Endodermal cell (in vitro differentiated cells): ENCODE results near the gene PLB1. TPM values are rescaled to one million over a fixed set of nuclear protein-coding genes. Genes with fewer than 3 reads are reported as not detected.

Experiments used
- DNase-seq: peaks from one replicate; pipeline ENCODE4 v3.0.0-alpha.2; 2017
- H3K27ac ChIP-seq: 2 replicates; pipeline ENCODE4 v1.5.1; 2013; ENCODE audit warnings: mild to moderate bottlenecking, low read depth, low read length, moderate library complexity
- H3K27me3 ChIP-seq: 2 replicates; pipeline ENCODE4 v1.6.1; 2013; ENCODE audit warnings: mild to moderate bottlenecking, low read length, moderate library complexity; ENCODE audit not compliant: insufficient read depth, control insufficient read depth, poor library complexity, severe bottlenecking
- H3K36me3 ChIP-seq: 2 replicates; pipeline ENCODE4 v1.7.0; 2013; ENCODE audit warnings: mild to moderate bottlenecking, low read length, moderate library complexity; ENCODE audit not compliant: control insufficient read depth, insufficient read depth
- H3K4me1 ChIP-seq: one replicate; pipeline ENCODE4 v1.7.0; 2013; ENCODE audit warnings: low read length; ENCODE audit not compliant: control insufficient read depth, insufficient read depth
- H3K4me3 ChIP-seq: 2 replicates; pipeline ENCODE4 v1.5.1; 2013; ENCODE audit warnings: mild to moderate bottlenecking, low read length, moderate library complexity
- H3K9ac ChIP-seq: 2 replicates; pipeline ENCODE4 v1.6.1; 2013; ENCODE audit warnings: mild to moderate bottlenecking, low read length, moderate library complexity; ENCODE audit not compliant: poor library complexity, severe bottlenecking; ENCODE audit errors: extremely low read depth
- H3K9me3 ChIP-seq: 2 replicates; pipeline ENCODE4 v1.6.1; 2013; ENCODE audit warnings: mild to moderate bottlenecking, low read length, moderate library complexity; ENCODE audit not compliant: control insufficient read depth
- H3K27ac Mint-ChIP-seq: 2 replicates; pipeline ENCODE4 v1.8.0; 2020; ENCODE audit warnings: mixed read lengths
- H3K27me3 Mint-ChIP-seq: 2 replicates; pipeline ENCODE4 v1.8.0; 2021; ENCODE audit warnings: mild to moderate bottlenecking, mixed read lengths; ENCODE audit not compliant: insufficient read depth
- H3K36me3 Mint-ChIP-seq: 2 replicates; pipeline ENCODE4 v1.8.0; 2020; ENCODE audit warnings: low read depth, mixed read lengths
- H3K4me1 Mint-ChIP-seq: 2 replicates; pipeline ENCODE4 v1.8.0; 2020; ENCODE audit warnings: mixed read lengths
- H3K4me3 Mint-ChIP-seq: 2 replicates; pipeline ENCODE4 v1.8.0; 2020; ENCODE audit warnings: mild to moderate bottlenecking, moderate library complexity, mixed read lengths
- H3K9me3 Mint-ChIP-seq: 2 replicates; pipeline ENCODE4 v1.8.0; 2020; ENCODE audit warnings: mild to moderate bottlenecking, mixed read lengths
- WGBS, 2 experiments: methylation state at CpG; one replicate each; pipeline versions ENCODE4 v1.1.5 to v1.1.7; 2013; ENCODE audit warnings: missing lambda C conversion rate in 2 of 2, mixed read lengths in 1 of 2; ENCODE audit not compliant: insufficient coverage in 1 of 2, insufficient read length in 1 of 2; 5-methylcytosine and 5-hydroxymethylcytosine counted together
- total RNA-seq, 2 donors: library from RNA; stranded (reverse); fragmentation: NEBNext Ultra II Directional in 1 of 2; extraction: Animal tissue kit (Norgen Biotek cat#: 25700) in 1 of 2; gene quantifications; 2 replicates in 1 of 2; 3 replicates in 1 of 2; pipeline ENCODE4 v1.2.1, GENCODE V29; 2021
- TF ChIP-seq, protein P1 (sequence below): fragments of 200-600 bp; sonication (generic); conservative IDR thresholded peaks from 2 replicates; pipeline ENCODE4 v1.5.0; 2021; ENCODE audit warnings: antibody characterized with exemption, mild to moderate bottlenecking

The PLB1 gene
- total RNA-seq, 2 donors from 2014 or later: 0.35 to 0.38 TPM

- Histone ChIP-seq H3K36me3 (no peaks in the 10 kb centered on the region), H3K9ac (no peak overlapping the region), H3K27me3 (no peaks in the 10 kb centered on the region), H3K4me1 (no peaks in the 10 kb centered on the region), H3K9me3 (no peaks in the 10 kb centered on the region), H3K4me3 (no peak overlapping the region), H3K27ac (no peak overlapping the region)
- 91 to 94% methylated on average over 4 to 5 of the region's 5 CpGs for WGBS, 2 experiments
- no peak overlapping the region for H3K4me3 Mint-ChIP-seq
- peaks cover 8% of the 10 kb centered on the region for H3K4me1 Mint-ChIP-seq
- H3K9me3 Mint-ChIP-seq: no peaks in the 10 kb centered on the region
- TF ChIP-seq, protein P1, sequence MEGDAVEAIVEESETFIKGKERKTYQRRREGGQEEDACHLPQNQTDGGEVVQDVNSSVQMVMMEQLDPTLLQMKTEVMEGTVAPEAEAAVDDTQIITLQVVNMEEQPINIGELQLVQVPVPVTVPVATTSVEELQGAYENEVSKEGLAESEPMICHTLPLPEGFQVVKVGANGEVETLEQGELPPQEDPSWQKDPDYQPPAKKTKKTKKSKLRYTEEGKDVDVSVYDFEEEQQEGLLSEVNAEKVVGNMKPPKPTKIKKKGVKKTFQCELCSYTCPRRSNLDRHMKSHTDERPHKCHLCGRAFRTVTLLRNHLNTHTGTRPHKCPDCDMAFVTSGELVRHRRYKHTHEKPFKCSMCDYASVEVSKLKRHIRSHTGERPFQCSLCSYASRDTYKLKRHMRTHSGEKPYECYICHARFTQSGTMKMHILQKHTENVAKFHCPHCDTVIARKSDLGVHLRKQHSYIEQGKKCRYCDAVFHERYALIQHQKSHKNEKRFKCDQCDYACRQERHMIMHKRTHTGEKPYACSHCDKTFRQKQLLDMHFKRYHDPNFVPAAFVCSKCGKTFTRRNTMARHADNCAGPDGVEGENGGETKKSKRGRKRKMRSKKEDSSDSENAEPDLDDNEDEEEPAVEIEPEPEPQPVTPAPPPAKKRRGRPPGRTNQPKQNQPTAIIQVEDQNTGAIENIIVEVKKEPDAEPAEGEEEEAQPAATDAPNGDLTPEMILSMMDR: no peak
- no peaks in the 10 kb centered on the region for H3K36me3 Mint-ChIP-seq
- no peak overlapping the region for H3K27ac Mint-ChIP-seq
- no peak for DNase-seq
- H3K27me3 Mint-ChIP-seq: no peaks in the 10 kb centered on the region
Observed at GRCh38 chr2:28580078-28580477, 84.2 kb downstream of the PLB1 start.

DNA sequence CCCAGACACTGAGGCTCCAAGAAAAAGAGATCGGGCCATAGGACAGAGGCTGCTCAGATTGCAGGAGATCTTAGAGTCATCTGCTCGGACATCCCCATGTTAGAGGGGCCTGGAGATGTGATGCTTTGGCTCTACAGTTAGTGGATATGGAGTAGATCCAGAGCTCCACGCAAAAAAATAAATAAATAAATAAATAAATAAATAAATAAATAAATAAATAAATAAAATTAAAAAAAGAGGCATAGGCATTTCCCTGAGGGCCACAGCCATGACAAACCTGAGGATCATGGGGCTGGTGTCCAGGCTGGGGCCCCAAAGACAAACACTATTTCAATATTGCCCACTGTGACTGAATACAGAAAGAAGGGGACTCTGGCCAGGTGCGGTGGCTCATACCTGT, 85.5 kb downstream of the PLB1 start:
- Mint-ChIP-seq H3K4me3 (no peak overlapping the region), H3K36me3 (no peaks in the 10 kb centered on the region), H3K27ac (no peak overlapping the region), H3K4me1 (peaks cover 8% of the 10 kb centered on the region), H3K27me3 (no peaks in the 10 kb centered on the region), H3K9me3 (no peaks in the 10 kb centered on the region)
- no peaks in the 10 kb centered on the region for H3K4me1 ChIP-seq
- no peak overlapping the region for H3K4me3 ChIP-seq
- no peak for DNase-seq
- no peaks in the 10 kb centered on the region for H3K9me3 ChIP-seq
- H3K27ac ChIP-seq: no peak overlapping the region
- WGBS, 2 experiments: 96 to 100% methylated on average over 2 to 3 of the region's 4 CpGs
- TF ChIP-seq, protein P1: no peak
- no peaks in the 10 kb centered on the region for H3K27me3 ChIP-seq
- H3K9ac ChIP-seq: no peak overlapping the region
- no peaks in the 10 kb centered on the region for H3K36me3 ChIP-seq

DNA sequence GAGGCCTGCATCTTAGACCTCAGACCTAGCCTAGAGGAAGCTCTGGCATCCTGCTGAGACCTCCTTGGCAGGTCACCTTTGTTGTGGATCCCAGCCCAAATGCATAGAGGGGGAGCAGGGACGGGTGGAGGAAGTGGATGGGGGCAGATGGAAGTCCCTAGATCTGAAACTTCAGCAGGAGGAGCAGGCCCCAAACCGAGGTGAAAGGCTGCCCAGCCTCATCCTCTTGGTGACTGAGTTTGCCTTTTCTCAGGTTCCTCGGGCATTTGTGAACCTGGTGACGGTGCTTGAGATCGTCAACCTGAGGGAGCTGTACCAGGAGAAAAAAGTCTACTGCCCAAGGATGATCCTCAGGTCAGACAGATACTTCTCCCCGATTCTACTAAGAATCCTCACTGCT, 86.3 kb downstream of the PLB1 start:
- Histone ChIP-seq H3K27ac (no peak overlapping the region), H3K27me3 (no peaks in the 10 kb centered on the region), H3K36me3 (no peaks in the 10 kb centered on the region), H3K9me3 (no peaks in the 10 kb centered on the region), H3K4me1 (no peaks in the 10 kb centered on the region), H3K4me3 (no peak overlapping the region), H3K9ac (no peak overlapping the region)
- TF ChIP-seq, protein P1: no peak
- no peaks in the 10 kb centered on the region for H3K27me3 Mint-ChIP-seq
- 89 to 92% methylated on average over 6 of the region's 6 CpGs for WGBS, 2 experiments
- H3K9me3 Mint-ChIP-seq: no peaks in the 10 kb centered on the region
- H3K4me1 Mint-ChIP-seq: peaks cover 8% of the 10 kb centered on the region
- H3K36me3 Mint-ChIP-seq: no peaks in the 10 kb centered on the region
- DNase-seq: no peak
- no peak overlapping the region for H3K27ac Mint-ChIP-seq
- no peak overlapping the region for H3K4me3 Mint-ChIP-seq
